Measurements from ENCODE around the gene ERBB4.

DNA sequence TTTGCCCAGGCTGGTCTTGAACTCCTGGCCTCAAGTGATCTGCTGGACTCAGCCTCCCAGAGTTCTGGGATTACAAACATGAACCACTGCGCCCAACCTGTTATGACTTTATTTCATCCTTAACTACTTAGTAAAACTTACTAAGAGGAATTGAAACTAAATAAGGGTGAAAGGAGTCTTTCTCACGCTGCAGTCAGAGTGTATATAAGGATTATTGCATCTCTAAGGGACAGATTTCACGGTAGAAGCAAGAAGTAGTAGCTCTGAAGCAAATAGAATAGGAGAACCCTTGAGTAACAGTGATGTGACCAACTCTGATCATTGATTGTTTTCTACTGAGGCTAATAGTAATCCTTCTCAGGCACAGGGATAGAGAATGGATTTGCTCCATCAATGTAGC, 1022.1 kb downstream of the ERBB4 start:
- TF ChIP-seq, protein P1, sequence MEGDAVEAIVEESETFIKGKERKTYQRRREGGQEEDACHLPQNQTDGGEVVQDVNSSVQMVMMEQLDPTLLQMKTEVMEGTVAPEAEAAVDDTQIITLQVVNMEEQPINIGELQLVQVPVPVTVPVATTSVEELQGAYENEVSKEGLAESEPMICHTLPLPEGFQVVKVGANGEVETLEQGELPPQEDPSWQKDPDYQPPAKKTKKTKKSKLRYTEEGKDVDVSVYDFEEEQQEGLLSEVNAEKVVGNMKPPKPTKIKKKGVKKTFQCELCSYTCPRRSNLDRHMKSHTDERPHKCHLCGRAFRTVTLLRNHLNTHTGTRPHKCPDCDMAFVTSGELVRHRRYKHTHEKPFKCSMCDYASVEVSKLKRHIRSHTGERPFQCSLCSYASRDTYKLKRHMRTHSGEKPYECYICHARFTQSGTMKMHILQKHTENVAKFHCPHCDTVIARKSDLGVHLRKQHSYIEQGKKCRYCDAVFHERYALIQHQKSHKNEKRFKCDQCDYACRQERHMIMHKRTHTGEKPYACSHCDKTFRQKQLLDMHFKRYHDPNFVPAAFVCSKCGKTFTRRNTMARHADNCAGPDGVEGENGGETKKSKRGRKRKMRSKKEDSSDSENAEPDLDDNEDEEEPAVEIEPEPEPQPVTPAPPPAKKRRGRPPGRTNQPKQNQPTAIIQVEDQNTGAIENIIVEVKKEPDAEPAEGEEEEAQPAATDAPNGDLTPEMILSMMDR (IDR thresholded peaks at IDR 0.05), result no peak
- TF ChIP-seq POLR2A (IDR thresholded peaks at IDR 0.05), result no peak
